ENCODE data around the gene LMO2. TPM values are rescaled to one million over a fixed set of nuclear protein-coding genes. Genes with fewer than 3 reads are reported as not detected.

The LMO2 gene
- total RNA-seq, 2 donors from 2014 or later, result 7.3 to 8.0 TPM

GRCh38 chr11:33915526-33915925 lies 23.6 kb upstream of the LMO2 start:
- H3K27me3 ChIP-seq, result no peaks in the 10 kb centered on the region
- no peak for TF ChIP-seq CTCF (IDR thresholded peaks at IDR 0.05)
- TF ChIP-seq POLR2A (IDR thresholded peaks at IDR 0.05), result no peak
- no peak overlapping the region for H3K27ac ChIP-seq
- WGBS, 2 donors, result 72 to 76% methylated on average over 5 of the region's 5 CpGs
- no peak for ATAC-seq
- no peak for DNase-seq
- no peaks in the 10 kb centered on the region for H3K9me3 ChIP-seq
- H3K4me1 ChIP-seq, result no peaks in the 10 kb centered on the region
- intact Hi-C loops (cut with DNase I), result no loop called here
- H3K4me3 ChIP-seq, result no peak overlapping the region
- no peaks in the 10 kb centered on the region for H3K36me3 ChIP-seq (replicated peaks in 1 of 2; ENCODE audit: insufficient read depth in 1 of 2, low read depth in 2 of 2)

- Histone ChIP-seq H3K9me3 (no peaks in the 10 kb centered on the region), H3K27ac (no peak overlapping the region), H3K4me3 (no peak overlapping the region), H3K4me1 (no peaks in the 10 kb centered on the region), H3K27me3 (no peaks in the 10 kb centered on the region), H3K36me3 (replicated peaks in 1 of 2; ENCODE audit: insufficient read depth in 1 of 2, low read depth in 2 of 2) (no peaks in the 10 kb centered on the region)
- no peak for DNase-seq
- WGBS, 2 donors, result 77 to 88% methylated on average over 2 of the region's 2 CpGs
- intact Hi-C loops (cut with DNase I), result no loop called here
- no peak for TF ChIP-seq POLR2A (IDR thresholded peaks at IDR 0.05)
- TF ChIP-seq CTCF (IDR thresholded peaks at IDR 0.05), result no peak
- no peak for ATAC-seq
These were observed 22.1 kb upstream of the LMO2 start for GRCh38 chr11:33913991-33914390.

GRCh38 chr11:33912405-33913361 lies 20.8 kb upstream of the LMO2 start:
- no peak overlapping the region for H3K4me3 ChIP-seq
- no peaks in the 10 kb centered on the region for H3K9me3 ChIP-seq
- DNase-seq (no peak), ATAC-seq (peak; percentile 21)
- intact Hi-C loops (cut with DNase I), result no loop called here
- H3K27me3 ChIP-seq, result no peaks in the 10 kb centered on the region
- no peak for TF ChIP-seq POLR2A (IDR thresholded peaks at IDR 0.05)
- no peaks in the 10 kb centered on the region for H3K4me1 ChIP-seq
- no peaks in the 10 kb centered on the region for H3K36me3 ChIP-seq (replicated peaks in 1 of 2; ENCODE audit: insufficient read depth in 1 of 2, low read depth in 2 of 2)
- H3K27ac ChIP-seq, result no peak overlapping the region
- WGBS, 2 donors, result 62 to 69% methylated on average over 12 of the region's 12 CpGs

DNA sequence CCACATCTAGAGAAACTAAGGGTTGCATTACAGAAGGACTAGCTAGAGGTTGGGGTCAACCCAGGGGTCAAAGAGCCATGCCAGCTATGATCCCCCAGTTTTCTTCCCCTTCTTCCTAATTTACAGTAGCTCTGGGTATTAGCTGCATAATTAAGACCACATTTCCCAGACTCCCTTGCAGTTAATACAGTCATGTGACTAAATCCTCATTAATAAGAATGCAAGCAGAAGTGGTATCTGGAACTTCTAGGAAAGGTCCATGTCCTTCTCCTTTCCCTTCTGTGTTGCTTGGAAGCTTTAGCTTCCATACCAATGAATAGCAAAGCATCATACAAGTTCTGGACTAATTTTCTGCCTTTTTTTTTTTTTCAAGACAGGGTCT lies 19.1 kb upstream of the LMO2 start:
- Histone ChIP-seq H3K4me1 (no peaks in the 10 kb centered on the region), H3K36me3 (replicated peaks in 1 of 2; ENCODE audit: insufficient read depth in 1 of 2, low read depth in 2 of 2) (no peaks in the 10 kb centered on the region), H3K27ac (no peak overlapping the region), H3K4me3 (no peak overlapping the region), H3K9me3 (no peaks in the 10 kb centered on the region), H3K27me3 (no peaks in the 10 kb centered on the region)
- intact Hi-C loops (cut with DNase I), result no loop called here
- ATAC-seq (no peak), DNase-seq (no peak)
- TF ChIP-seq CTCF (IDR thresholded peaks at IDR 0.05), result no peak
- TF ChIP-seq POLR2A (IDR thresholded peaks at IDR 0.05), result no peak

DNA sequence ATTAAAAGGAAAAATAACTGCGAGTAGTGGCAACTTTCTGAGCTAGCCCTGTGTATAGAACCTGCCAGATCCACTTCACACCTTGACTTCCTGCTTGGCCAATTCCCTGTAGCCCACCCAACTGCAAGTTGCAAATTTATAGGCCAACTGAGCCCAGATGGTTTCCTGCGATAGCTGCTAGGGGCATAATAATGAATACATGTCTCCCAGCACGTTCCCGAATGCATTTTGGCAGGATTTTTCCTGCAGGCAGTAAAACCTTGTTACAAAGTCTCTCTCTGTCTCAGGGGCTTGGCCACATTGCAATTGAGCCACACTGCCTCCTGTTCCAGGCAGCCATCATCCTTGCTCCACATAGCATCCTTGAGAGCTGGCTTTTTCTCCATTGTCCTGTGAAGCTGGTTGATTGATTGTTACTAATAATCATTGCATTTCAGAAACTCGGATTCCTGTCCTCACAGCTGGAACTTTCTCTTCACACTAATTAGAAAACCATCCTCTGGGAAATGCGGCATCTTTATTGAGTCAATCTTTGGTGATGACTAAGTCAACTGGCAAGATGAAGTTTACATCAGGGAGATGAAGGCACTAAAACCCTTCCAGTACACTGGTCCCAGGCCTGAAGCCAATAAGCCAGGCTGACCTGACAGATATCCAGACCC lies 18.6 kb upstream of the LMO2 start:
- H3K9me3 ChIP-seq, result no peaks in the 10 kb centered on the region
- intact Hi-C loops (cut with DNase I), result no loop called here
- no peak overlapping the region for H3K4me3 ChIP-seq
- DNase-seq, result no peak
- no peak overlapping the region for H3K27ac ChIP-seq
- WGBS, 2 donors, result 67 to 71% methylated on average over 6 of the region's 6 CpGs
- H3K4me1 ChIP-seq, result no peaks in the 10 kb centered on the region
- no peaks in the 10 kb centered on the region for H3K36me3 ChIP-seq (replicated peaks in 1 of 2; ENCODE audit: insufficient read depth in 1 of 2, low read depth in 2 of 2)
- ATAC-seq, result no peak
- no peak for TF ChIP-seq POLR2A (IDR thresholded peaks at IDR 0.05)
- TF ChIP-seq CTCF (IDR thresholded peaks at IDR 0.05), result no peak
- H3K27me3 ChIP-seq, result no peaks in the 10 kb centered on the region
